T-cell (primary cell): ENCODE results near the gene ZNF414. TPM values are rescaled to one million over a fixed set of nuclear protein-coding genes. Genes with fewer than 3 reads are reported as not detected.

ENCODE experiments used
- ATAC-seq, 4 experiments: fragments of 200-7000 bp in 3 of 4; fragments of 150-1000 bp in 1 of 4; cut with Tn5 transposase; replicated peaks in 1 of 4; 1 replicate in 3 of 4; 2 replicates in 1 of 4; pipeline ENCODE4 v1.10.0; 2021; ENCODE audit warnings: moderate library complexity in 3 of 4, mild to moderate bottlenecking in 2 of 4, moderate number of reproducible peaks in 1 of 4
- CTCF ChIA-PET, 2 donors: fragments of 300-600 bp; sonication (Branson Sonifier 250); formaldehyde crosslinking; loops; one replicate each; lab custom pipeline; 2022; ENCODE audit warnings: antibody characterized with exemption in 2 of 2; lab: Charles Lee
- POLR2A ChIA-PET, 2 donors: fragments of 300-600 bp; sonication (Branson Sonifier 250); formaldehyde crosslinking; loops; one replicate each; lab custom pipeline; 2022; ENCODE audit warnings: antibody characterized with exemption in 2 of 2; lab: Charles Lee
- DNase-seq, 35 experiments: peaks; one replicate each; pipeline versions ENCODE4 v3.0.0 to v3.0.0-alpha.2; 2013 to 2023
- H3K27ac ChIP-seq: one replicate; pipeline ENCODE4 v1.5.1; 2013; ENCODE audit warnings: low read length
- H3K27me3 ChIP-seq, 2 experiments: replicated peaks in 1 of 2; 1 replicate in 1 of 2; 2 replicates in 1 of 2; pipeline versions ENCODE4 v1.6.1 to v1.7.0; 2013; ENCODE audit warnings: low read length in 1 of 2, mixed read lengths in 1 of 2; ENCODE audit not compliant: control insufficient read depth in 2 of 2, insufficient read depth in 2 of 2; ENCODE audit errors: extremely low read depth in 1 of 2
- H3K36me3 ChIP-seq, 2 donors: 1 replicate in 1 of 2; 2 replicates in 1 of 2; pipeline versions ENCODE4 v1.6.1 to v1.7.0; 2013; ENCODE audit warnings: low read length in 1 of 2; ENCODE audit not compliant: control insufficient read depth in 2 of 2, insufficient read depth in 1 of 2; ENCODE audit errors: extremely low read depth in 1 of 2
- H3K4me1 ChIP-seq, 2 experiments: 1 replicate in 1 of 2; 2 replicates in 1 of 2; pipeline versions ENCODE4 v1.6.1 to v1.7.0; 2013; ENCODE audit warnings: low read length in 2 of 2, mixed read lengths in 1 of 2; ENCODE audit not compliant: insufficient read depth in 2 of 2, control insufficient read depth in 1 of 2; ENCODE audit errors: extremely low read depth in 1 of 2
- H3K4me3 ChIP-seq, 2 donors: 1 replicate in 1 of 2; 2 replicates in 1 of 2; pipeline versions ENCODE4 v1.5.1 to v1.7.0; 2013; ENCODE audit warnings: mild to moderate bottlenecking in 2 of 2, low read length in 1 of 2, moderate library complexity in 1 of 2; ENCODE audit not compliant: control insufficient read depth in 1 of 2; ENCODE audit errors: extremely low read depth in 1 of 2
- H3K9me3 ChIP-seq: 2 replicates; pipeline ENCODE4 v1.7.0; 2013
- H3K27ac Mint-ChIP-seq, 2 donors: one replicate each; pipeline ENCODE4 v1.8.0; 2020 to 2021; ENCODE audit warnings: mild to moderate bottlenecking in 2 of 2, mixed read lengths in 2 of 2
- H3K27me3 Mint-ChIP-seq, 2 donors: one replicate each; pipeline ENCODE4 v1.8.0; 2021 to 2022; ENCODE audit warnings: mixed read lengths in 2 of 2
- H3K36me3 Mint-ChIP-seq: one replicate; pipeline ENCODE4 v1.8.0; 2021; ENCODE audit warnings: mixed read lengths
- H3K4me1 Mint-ChIP-seq, 3 donors: one replicate each; pipeline ENCODE4 v1.8.0; 2020 to 2022; ENCODE audit warnings: mixed read lengths in 3 of 3, mild to moderate bottlenecking in 1 of 3
- H3K4me3 Mint-ChIP-seq, 3 donors: one replicate each; pipeline ENCODE4 v1.8.0; 2020 to 2022; ENCODE audit warnings: mild to moderate bottlenecking in 3 of 3, mixed read lengths in 3 of 3, moderate library complexity in 3 of 3
- H3K9me3 Mint-ChIP-seq, 3 donors: one replicate each; pipeline ENCODE4 v1.8.0; 2020 to 2022; ENCODE audit warnings: mixed read lengths in 3 of 3
- WGBS: methylation state at CpG from one replicate; pipeline ENCODE4 v1.1.5; 2013; ENCODE audit warnings: missing lambda C conversion rate; ENCODE audit not compliant: insufficient coverage; 5-methylcytosine and 5-hydroxymethylcytosine counted together
- total RNA-seq, 35 experiments: library from RNA in 6 of 35; stranded (reverse) in 6 of 35; fragments of 120-200 nt in 1 of 35; gene quantifications; one replicate each; pipeline versions ENCODE4 v1.2.1 to v1.2.4 and lab custom pipeline; 2013 to 2026

ZNF414 gene
- total RNA-seq, 5 donors from 2014 or later (not counting 1 experiment from before 2014, with no cell fraction given): 34.4 to 78.6 (median 67.2) TPM

GRCh38 chr19:8501516-8501915, 12.5 kb downstream of the ZNF414 start:
- DNase-seq (no peak), ATAC-seq (no peak)
- no peaks in the 10 kb centered on the region for H3K27me3 Mint-ChIP-seq
- no peak overlapping the region for H3K4me3 ChIP-seq
- H3K36me3 Mint-ChIP-seq: no peaks in the 10 kb centered on the region
- no peaks in the 10 kb centered on the region for H3K36me3 ChIP-seq
- POLR2A ChIA-PET: no interaction called here
- peaks cover 24 to 27% (median 25%) of the 10 kb centered on the region in 3 donors for H3K4me1 Mint-ChIP-seq
- CTCF ChIA-PET: no interaction called here
- 72% methylated on average over 4 of the region's 6 CpGs for WGBS
- H3K27ac ChIP-seq: no peak overlapping the region
- no peaks in the 10 kb centered on the region for H3K27me3 ChIP-seq
- no peaks in the 10 kb centered on the region for H3K9me3 ChIP-seq
- no peak overlapping the region for H3K27ac Mint-ChIP-seq
- H3K4me1 ChIP-seq: peaks cover 22 to 44% of the 10 kb centered on the region in 2 experiments
- no peaks in the 10 kb centered on the region for H3K9me3 Mint-ChIP-seq
- H3K4me3 Mint-ChIP-seq: no peak overlapping the region

GRCh38 chr19:8500158-8500557, 13.8 kb downstream of the ZNF414 start:
- H3K27ac Mint-ChIP-seq: peak overlapping the region in 1 of 2 donors; percentile 61
- Histone ChIP-seq H3K4me1 (peaks cover 23 to 38% of the 10 kb centered on the region in 2 experiments), H3K27me3 (no peaks in the 10 kb centered on the region), H3K9me3 (no peaks in the 10 kb centered on the region), H3K4me3 (no peak overlapping the region), H3K36me3 (no peaks in the 10 kb centered on the region), H3K27ac (no peak overlapping the region)
- H3K36me3 Mint-ChIP-seq: no peaks in the 10 kb centered on the region
- no peak for ATAC-seq
- POLR2A ChIA-PET: no interaction called here
- H3K27me3 Mint-ChIP-seq: no peaks in the 10 kb centered on the region
- H3K4me3 Mint-ChIP-seq: peak overlapping the region in 1 of 3 donors; percentile 16
- DNase-seq: no peak
- H3K9me3 Mint-ChIP-seq: no peaks in the 10 kb centered on the region
- H3K4me1 Mint-ChIP-seq: peaks cover 21 to 30% (median 25%) of the 10 kb centered on the region in 3 donors
- CTCF ChIA-PET: no interaction called here
- WGBS: 72% methylated on average over 6 of the region's 7 CpGs

GRCh38 chr19:8499048-8499833, 14.7 kb downstream of the ZNF414 start:
- Histone ChIP-seq H3K9me3 (no peaks in the 10 kb centered on the region), H3K27me3 (no peaks in the 10 kb centered on the region), H3K36me3 (no peaks in the 10 kb centered on the region), H3K27ac (no peak overlapping the region), H3K4me1 (peaks cover 25 to 42% of the 10 kb centered on the region in 2 experiments), H3K4me3 (no peak overlapping the region)
- no peak overlapping the region for H3K4me3 Mint-ChIP-seq
- peaks cover 21 to 33% (median 26%) of the 10 kb centered on the region in 3 donors for H3K4me1 Mint-ChIP-seq
- 92% methylated on average over 33 of the region's 41 CpGs for WGBS
- no peaks in the 10 kb centered on the region for H3K9me3 Mint-ChIP-seq
- H3K27me3 Mint-ChIP-seq: no peaks in the 10 kb centered on the region
- no peaks in the 10 kb centered on the region for H3K36me3 Mint-ChIP-seq
- no peak overlapping the region for H3K27ac Mint-ChIP-seq
- POLR2A ChIA-PET: no interaction called here
- ATAC-seq (no peak), DNase-seq (no peak)
- CTCF ChIA-PET: no interaction called here

GRCh38 chr19:8498295-8498694, 15.7 kb downstream of the ZNF414 start:
- H3K27ac ChIP-seq: no peak overlapping the region
- no peaks in the 10 kb centered on the region for H3K27me3 ChIP-seq
- Mint-ChIP-seq H3K27ac (no peak overlapping the region), H3K4me3 (no peak overlapping the region), H3K4me1 (peaks cover 27 to 35% (median 31%) of the 10 kb centered on the region in 3 donors), H3K9me3 (no peaks in the 10 kb centered on the region), H3K27me3 (no peaks in the 10 kb centered on the region), H3K36me3 (no peaks in the 10 kb centered on the region)
- H3K4me1 ChIP-seq: peaks cover 27 to 47% of the 10 kb centered on the region in 2 experiments
- POLR2A ChIA-PET: no interaction called here
- CTCF ChIA-PET: no interaction called here
- ATAC-seq (no peak), DNase-seq (no peak)
- peaks cover 0 to under 1% of the 10 kb centered on the region in 2 donors for H3K36me3 ChIP-seq
- H3K4me3 ChIP-seq: no peak overlapping the region
- WGBS: 95% methylated on average over 21 of the region's 22 CpGs
- no peaks in the 10 kb centered on the region for H3K9me3 ChIP-seq

- no peaks in the 10 kb centered on the region for H3K27me3 ChIP-seq
- H3K4me1 ChIP-seq: peaks cover 12 to 27% of the 10 kb centered on the region in 2 experiments
- no peaks in the 10 kb centered on the region for H3K9me3 ChIP-seq
- ChIA-PET CTCF (no interaction called here), POLR2A (no interaction called here)
- Mint-ChIP-seq H3K27ac (peak overlapping the region; percentile 69 to 84), H3K4me3 (peak overlapping the region in 1 of 3 donors; percentile 34), H3K36me3 (peaks cover 3% of the 10 kb centered on the region), H3K4me1 (peaks cover 18 to 25% (median 22%) of the 10 kb centered on the region in 3 donors), H3K9me3 (no peaks in the 10 kb centered on the region), H3K27me3 (no peaks in the 10 kb centered on the region)
- peak overlapping the region in 1 of 2 donors; percentile 20 for H3K4me3 ChIP-seq
- ATAC-seq (peak; percentile 24 to 71 (median 50)), DNase-seq (peak in 2 of 35 experiments; percentile 27 to 28)
- peaks cover 5% of the 10 kb centered on the region in 2 donors for H3K36me3 ChIP-seq
- peak overlapping the region; percentile 38 for H3K27ac ChIP-seq
- 9% methylated on average over 4 of the region's 7 CpGs for WGBS
Measured at GRCh38 chr19:8494158-8494557, 19.8 kb downstream of the ZNF414 start.

GRCh38 chr19:8491574-8491973, 22.4 kb downstream of the ZNF414 start:
- Histone ChIP-seq H3K36me3 (peaks cover 5 to 18% of the 10 kb centered on the region in 2 donors), H3K4me3 (no peak overlapping the region), H3K4me1 (peaks cover 25 to 43% of the 10 kb centered on the region in 2 experiments), H3K27ac (no peak overlapping the region), H3K9me3 (no peaks in the 10 kb centered on the region), H3K27me3 (no peaks in the 10 kb centered on the region)
- Mint-ChIP-seq H3K27me3 (no peaks in the 10 kb centered on the region), H3K4me1 (peaks cover 40 to 46% (median 44%) of the 10 kb centered on the region in 3 donors), H3K4me3 (no peak overlapping the region), H3K27ac (peak overlapping the region in 1 of 2 donors; percentile 48), H3K36me3 (peaks cover 27% of the 10 kb centered on the region), H3K9me3 (no peaks in the 10 kb centered on the region)
- WGBS: 91% methylated on average over 4 of the region's 6 CpGs
- ATAC-seq: no peak
- ChIA-PET CTCF (no interaction called here), POLR2A (no interaction called here)
- no peak for DNase-seq
